NCI-H446 treated with DMSO at 0.1 percent for 48 hours (cell line): ENCODE data around the gene GIT2.

Source experiments
- DNase-seq: peaks from one replicate; lab custom pipeline; 2025; lab: John Stamatoyannopoulos, UW

The GIT2 gene

GRCh38 chr12:109972821-109973220 is 23.3 kb downstream of the GIT2 start:
- DNase-seq: no peak

- no peak for DNase-seq
Observed at GRCh38 chr12:109968801-109969200, 27.4 kb downstream of the GIT2 start.

- no peak for DNase-seq
Observed at GRCh38 chr12:109968032-109968420, 28.1 kb downstream of the GIT2 start.

- DNase-seq: no peak
Observed at GRCh38 chr12:109967383-109968031, 28.7 kb downstream of the GIT2 start.

- no peak for DNase-seq
Observed at GRCh38 chr12:109966546-109966945, 29.6 kb downstream of the GIT2 start.

- DNase-seq: no peak
Observed at GRCh38 chr12:109963743-109964429, 32.3 kb downstream of the GIT2 start.

GRCh38 chr12:109963330-109963729 is 32.8 kb downstream of the GIT2 start:
- no peak for DNase-seq

GRCh38 chr12:109962398-109962797 is 33.8 kb downstream of the GIT2 start:
- no peak for DNase-seq

GRCh38 chr12:109961612-109962011 is 34.6 kb downstream of the GIT2 start:
- DNase-seq: no peak

- DNase-seq: no peak
Observed at GRCh38 chr12:109961201-109961600, 35.0 kb downstream of the GIT2 start.

- DNase-seq: no peak
Observed at GRCh38 chr12:109959411-109960093, 36.6 kb downstream of the GIT2 start.

- DNase-seq: no peak
Observed at GRCh38 chr12:109958374-109958773, 37.8 kb downstream of the GIT2 start.

- no peak for DNase-seq
Observed at GRCh38 chr12:109953656-109954055, 42.5 kb downstream of the GIT2 start.

GRCh38 chr12:109952873-109953272 is 43.3 kb downstream of the GIT2 start:
- no peak for DNase-seq

GRCh38 chr12:109952160-109952858 is 43.9 kb downstream of the GIT2 start:
- DNase-seq: no peak

- no peak for DNase-seq
Observed at GRCh38 chr12:109951751-109952150, 44.4 kb downstream of the GIT2 start.

GRCh38 chr12:109951136-109951535 is 45.0 kb downstream of the GIT2 start:
- DNase-seq: no peak

- no peak for DNase-seq
Observed at GRCh38 chr12:109950625-109951024, 45.5 kb downstream of the GIT2 start.

GRCh38 chr12:109949089-109949488 is 47.1 kb downstream of the GIT2 start:
- DNase-seq: no peak

GRCh38 chr12:109948368-109948767 is 47.8 kb downstream of the GIT2 start:
- DNase-seq: no peak

- no peak for DNase-seq
Observed at GRCh38 chr12:109947521-109947920, 48.6 kb downstream of the GIT2 start.

- no peak for DNase-seq
Observed at GRCh38 chr12:109946913-109947312, 49.3 kb downstream of the GIT2 start.

- DNase-seq: no peak
Observed at GRCh38 chr12:109946505-109946904, 49.7 kb downstream of the GIT2 start.
